K562 (cell line): Measurements from ENCODE around the gene AGK. TPM values are rescaled to one million over a fixed set of nuclear protein-coding genes. Genes with fewer than 3 reads are reported as not detected.

Source experiments
- ATAC-seq: fragments of 200-7000 bp; cut with Tn5 transposase; 3 replicates; pipeline ENCODE4 v1.9.1; 2020; ENCODE audit warnings: moderate library complexity
- BruUV-seq: library from RNA; stranded (reverse); fragments of 400-500 nt; replicated peaks from 2 replicates; lab custom pipeline; 2021; lab: Mats Ljungman, UMichigan
- CTCF ChIA-PET: fragments of 300-600 bp; formaldehyde crosslinking; extraction: SDS; loops from one replicate; lab custom pipeline; 2021; ENCODE audit warnings: low intra/inter-chr PET ratio; lab: Yijun Ruan, JAX
- POLR2A ChIA-PET: fragments of 300-600, 350-650 bp; sonication (Branson Sonifier 250); formaldehyde crosslinking; extraction: SDS; loops from one replicate; lab custom pipeline; 2021; ENCODE audit warnings: antibody characterized with exemption, inconsistent platforms; lab: Yijun Ruan, JAX
- DNase-seq, 4 experiments: peaks; one replicate each; pipeline versions ENCODE4 v3.0.0 to v3.0.0-alpha.2; 2011 to 2018; ENCODE audit warnings: low spot score in 3 of 4, mixed read lengths in 3 of 4; ENCODE audit errors: extremely low read depth in 1 of 4
- FAIRE-seq: peaks from 2 replicates; lab custom pipeline; 2011; peaks lifted over from hg19 to GRCh38; lab: Jason Lieb, UNC
- H2AFZ ChIP-seq: 2 replicates; pipeline ENCODE4 v1.6.0; 2011; ENCODE audit warnings: low read depth, low read length, control low read depth, inconsistent platforms
- H3K27ac ChIP-seq: fragments of 200-600 bp; 3 replicates; pipeline ENCODE4 v1.8.0; 2011; ENCODE audit warnings: low read depth, mild to moderate bottlenecking, control low read depth, inconsistent platforms, low read length, moderate library complexity, mixed read lengths; ENCODE audit errors: extremely low read depth
- H3K27me3 ChIP-seq, 2 experiments: fragments of 300-600 bp in 1 of 2; 2 replicates in 1 of 2; 3 replicates in 1 of 2; pipeline versions ENCODE4 v1.6.0 to v1.8.0; 2011; ENCODE audit warnings: inconsistent platforms in 2 of 2, low read length in 2 of 2, mild to moderate bottlenecking in 1 of 2, mixed read lengths in 1 of 2, moderate library complexity in 1 of 2; ENCODE audit not compliant: control insufficient read depth in 2 of 2, insufficient read depth in 2 of 2
- H3K36me3 ChIP-seq: fragments of 300-600 bp; 3 replicates; pipeline ENCODE4 v1.8.0; 2011; ENCODE audit warnings: mild to moderate bottlenecking, low read length, inconsistent platforms; ENCODE audit not compliant: control insufficient read depth, insufficient read depth
- H3K4me1 ChIP-seq, 2 experiments: fragments of 200-600 bp in 1 of 2; replicated peaks in 1 of 2; 2 replicates in 1 of 2; 3 replicates in 1 of 2; pipeline versions ENCODE4 v1.5.1 to v1.8.0; 2011; ENCODE audit warnings: inconsistent platforms in 2 of 2, low read length in 2 of 2, mild to moderate bottlenecking in 1 of 2, mixed read lengths in 1 of 2, moderate library complexity in 1 of 2; ENCODE audit not compliant: control insufficient read depth in 2 of 2, insufficient read depth in 2 of 2
- H3K4me2 ChIP-seq: 2 replicates; pipeline ENCODE4 v1.6.1; 2011; ENCODE audit warnings: low read length, control low read depth, inconsistent platforms, mixed read lengths; ENCODE audit not compliant: insufficient read depth
- H3K4me3 ChIP-seq: fragments of 200-600 bp; sonication (generic), shearing (Covaris generic); 2 replicates; pipeline ENCODE4 v1.5.1; 2016; ENCODE audit warnings: control low read depth, inconsistent platforms
- H3K79me2 ChIP-seq: fragments of 200-600 bp; 3 replicates; pipeline ENCODE4 v1.8.0; 2011; ENCODE audit warnings: low read length, inconsistent platforms; ENCODE audit not compliant: control insufficient read depth, insufficient read depth
- H3K9ac ChIP-seq, 2 experiments: 2 replicates each; pipeline versions ENCODE4 v1.6.0 to v1.6.1; 2011; ENCODE audit warnings: low read depth in 2 of 2, low read length in 2 of 2, control low read depth in 1 of 2, inconsistent platforms in 1 of 2, mild to moderate bottlenecking in 1 of 2, mixed read lengths in 1 of 2; ENCODE audit not compliant: insufficient read depth in 1 of 2
- H3K9me1 ChIP-seq: one replicate; pipeline ENCODE4 v1.6.0; 2011; ENCODE audit warnings: inconsistent platforms, mild to moderate bottlenecking, low read length, moderate library complexity; ENCODE audit not compliant: control insufficient read depth, insufficient read depth
- H3K9me3 ChIP-seq: replicated peaks from 2 replicates; pipeline ENCODE4 v1.5.1; 2011; ENCODE audit warnings: low read depth, low read length, inconsistent platforms; ENCODE audit not compliant: control insufficient read depth, insufficient read depth
- H4K20me1 ChIP-seq: replicated peaks from 2 replicates; pipeline ENCODE4 v1.6.1; 2011; ENCODE audit warnings: low read length, inconsistent platforms, mixed read lengths; ENCODE audit not compliant: control insufficient read depth, insufficient read depth
- FUS ChIP-seq: fragments of 200-400 bp; formaldehyde crosslinking; optimal IDR thresholded peaks from 2 replicates; pipeline ENCODE3; 2017; ENCODE audit warnings: low read depth, low read length
- PHTF2 ChIP-seq: fragments of 250-450 bp; sonication (Bioruptor Pico); IDR thresholded peaks from 2 replicates; pipeline ENCODE4 v1.5.0; 2021; ENCODE audit warnings: mild to moderate bottlenecking
- SNIP1 ChIP-seq: fragments of 450-650 bp; IDR thresholded peaks from 2 replicates; pipeline ENCODE4 v1.7.1; 2017; ENCODE audit warnings: low read depth, mild to moderate bottlenecking
- STAT5A ChIP-seq: IDR thresholded peaks from 2 replicates; pipeline ENCODE4 v1.6.1; 2012; ENCODE audit warnings: low read length, inconsistent platforms, borderline replicate concordance
- TGIF2 ChIP-seq: sonication (generic); formaldehyde crosslinking; IDR thresholded peaks from 2 replicates; pipeline ENCODE4 v1.8.1; 2022; ENCODE audit warnings: mild to moderate bottlenecking, missing genetic modification reagents, moderate library complexity
- TSC22D4 ChIP-seq: fragments of 450-650 bp; IDR thresholded peaks from 2 replicates; pipeline ENCODE4 v1.6.1; 2016; ENCODE audit warnings: missing genetic modification characterization, missing biosample characterization, control low read depth
- WGBS: fragments of 100-300 bp; shearing (Covaris generic); methylation state at CpG from one replicate; pipeline ENCODE4 v1.1.6; 2016; ENCODE audit warnings: low coverage, mixed read lengths; ENCODE audit not compliant: insufficient coverage; ENCODE audit errors: missing lambda C conversion rate; 5-methylcytosine and 5-hydroxymethylcytosine counted together
- in situ Hi-C: fragments of 300-500 bp; cut with MboI; formaldehyde crosslinking; loops from 4 replicates; pipeline ENCODE4 v1.15.0; 2018; ENCODE audit warnings: inconsistent platforms, mixed read lengths
- intact Hi-C: fragments of 100-400 bp; cut with micrococcal nuclease; formaldehyde crosslinking; loops from 2 replicates; pipeline ENCODE4 v1.14.2; 2022
- polyA plus RNA-seq, 8 experiments: library from polyadenylated mRNA; depleted of rRNA in 4 of 8; stranded (reverse) in 5 of 8; unstranded in 3 of 8; fragments of >200 nt; fragmentation: Nextera tagmentation in 2 of 8; fragmentation: Illumina TruSeq in 1 of 8; extraction: Ambion mirVana in 2 of 8; extraction: Trizol in 1 of 8; gene quantifications; 2 replicates each; pipeline versions ENCODE4 v1.2.1 to v1.2.3, GENCODE V29; 2011 to 2014; ENCODE audit warnings: inconsistent platforms in 1 of 8, missing spikeins in 1 of 8
- total RNA-seq, 7 experiments: library from RNA; depleted of rRNA in 6 of 7; stranded (reverse); fragments of >200 nt in 6 of 7; fragmentation: Illumina TruSeq in 2 of 7; extraction: Trizol in 2 of 7; gene quantifications; 2 replicates each; pipeline versions ENCODE4 v1.2.1 to v1.2.3, GENCODE V29; 2011 to 2021; ENCODE audit warnings: low replicate concordance in 1 of 7
- TF ChIP-seq, protein P1 (sequence below): fragments of 250-450 bp; sonication (Bioruptor Pico); IDR thresholded peaks from 2 replicates; pipeline ENCODE4 v1.8.0; 2021; ENCODE audit warnings: moderate library complexity, mild to moderate bottlenecking, inconsistent platforms
- TF ChIP-seq, protein P2 (sequence below): fragments of 450-650 bp; IDR thresholded peaks from 2 replicates; pipeline ENCODE4 v1.6.1; 2016; ENCODE audit warnings: low read depth
- TF ChIP-seq, protein P3 (sequence below): sonication (generic); formaldehyde crosslinking; IDR thresholded peaks from 2 replicates; pipeline ENCODE4 v1.4.0; 2020; ENCODE audit warnings: mild to moderate bottlenecking, missing genetic modification reagents

AGK gene
- total and polyA plus RNA-seq, 9 of the 15 experiments (the other 6 are each of a cell fraction or from before 2014, with no cell fraction given) = 50.7 to 128 (median 71.8) TPM

- Histone ChIP-seq H3K27me3 (no peaks in the 10 kb centered on the region), H3K4me3 (no peak overlapping the region), H3K4me2 (no peak overlapping the region), H3K9me3 (no peaks in the 10 kb centered on the region), H2AFZ (no peak overlapping the region), H3K9me1 (no peaks in the 10 kb centered on the region), H3K36me3 (peaks cover 45% of the 10 kb centered on the region; the same call in 2 of the 3 replicates), H3K79me2 (no peaks in the 10 kb centered on the region), H3K4me1 (no peaks in the 10 kb centered on the region), H3K9ac (no peak overlapping the region), H3K27ac (no peak overlapping the region), H4K20me1 (no peaks in the 10 kb centered on the region)
- WGBS = 61% methylated on average over 4 of the region's 4 CpGs
- POLR2A ChIA-PET = interaction anchor here (1.1 kb wide), 1 partner anchor 11 kb away, joined by 5 read pairs; no protein-coding TSS in a partner anchor
- no peak for DNase-seq
- intact Hi-C loops (no loop called here), in situ Hi-C loops (no loop called here)
- ATAC-seq = no peak
- CTCF ChIA-PET = no interaction called here
- BruUV-seq = no TSS peak
- no peak for FAIRE-seq
- TF ChIP-seq, protein P1, sequence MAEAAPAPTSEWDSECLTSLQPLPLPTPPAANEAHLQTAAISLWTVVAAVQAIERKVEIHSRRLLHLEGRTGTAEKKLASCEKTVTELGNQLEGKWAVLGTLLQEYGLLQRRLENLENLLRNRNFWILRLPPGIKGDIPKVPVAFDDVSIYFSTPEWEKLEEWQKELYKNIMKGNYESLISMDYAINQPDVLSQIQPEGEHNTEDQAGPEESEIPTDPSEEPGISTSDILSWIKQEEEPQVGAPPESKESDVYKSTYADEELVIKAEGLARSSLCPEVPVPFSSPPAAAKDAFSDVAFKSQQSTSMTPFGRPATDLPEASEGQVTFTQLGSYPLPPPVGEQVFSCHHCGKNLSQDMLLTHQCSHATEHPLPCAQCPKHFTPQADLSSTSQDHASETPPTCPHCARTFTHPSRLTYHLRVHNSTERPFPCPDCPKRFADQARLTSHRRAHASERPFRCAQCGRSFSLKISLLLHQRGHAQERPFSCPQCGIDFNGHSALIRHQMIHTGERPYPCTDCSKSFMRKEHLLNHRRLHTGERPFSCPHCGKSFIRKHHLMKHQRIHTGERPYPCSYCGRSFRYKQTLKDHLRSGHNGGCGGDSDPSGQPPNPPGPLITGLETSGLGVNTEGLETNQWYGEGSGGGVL = no peak
- TF ChIP-seq, protein P2, sequence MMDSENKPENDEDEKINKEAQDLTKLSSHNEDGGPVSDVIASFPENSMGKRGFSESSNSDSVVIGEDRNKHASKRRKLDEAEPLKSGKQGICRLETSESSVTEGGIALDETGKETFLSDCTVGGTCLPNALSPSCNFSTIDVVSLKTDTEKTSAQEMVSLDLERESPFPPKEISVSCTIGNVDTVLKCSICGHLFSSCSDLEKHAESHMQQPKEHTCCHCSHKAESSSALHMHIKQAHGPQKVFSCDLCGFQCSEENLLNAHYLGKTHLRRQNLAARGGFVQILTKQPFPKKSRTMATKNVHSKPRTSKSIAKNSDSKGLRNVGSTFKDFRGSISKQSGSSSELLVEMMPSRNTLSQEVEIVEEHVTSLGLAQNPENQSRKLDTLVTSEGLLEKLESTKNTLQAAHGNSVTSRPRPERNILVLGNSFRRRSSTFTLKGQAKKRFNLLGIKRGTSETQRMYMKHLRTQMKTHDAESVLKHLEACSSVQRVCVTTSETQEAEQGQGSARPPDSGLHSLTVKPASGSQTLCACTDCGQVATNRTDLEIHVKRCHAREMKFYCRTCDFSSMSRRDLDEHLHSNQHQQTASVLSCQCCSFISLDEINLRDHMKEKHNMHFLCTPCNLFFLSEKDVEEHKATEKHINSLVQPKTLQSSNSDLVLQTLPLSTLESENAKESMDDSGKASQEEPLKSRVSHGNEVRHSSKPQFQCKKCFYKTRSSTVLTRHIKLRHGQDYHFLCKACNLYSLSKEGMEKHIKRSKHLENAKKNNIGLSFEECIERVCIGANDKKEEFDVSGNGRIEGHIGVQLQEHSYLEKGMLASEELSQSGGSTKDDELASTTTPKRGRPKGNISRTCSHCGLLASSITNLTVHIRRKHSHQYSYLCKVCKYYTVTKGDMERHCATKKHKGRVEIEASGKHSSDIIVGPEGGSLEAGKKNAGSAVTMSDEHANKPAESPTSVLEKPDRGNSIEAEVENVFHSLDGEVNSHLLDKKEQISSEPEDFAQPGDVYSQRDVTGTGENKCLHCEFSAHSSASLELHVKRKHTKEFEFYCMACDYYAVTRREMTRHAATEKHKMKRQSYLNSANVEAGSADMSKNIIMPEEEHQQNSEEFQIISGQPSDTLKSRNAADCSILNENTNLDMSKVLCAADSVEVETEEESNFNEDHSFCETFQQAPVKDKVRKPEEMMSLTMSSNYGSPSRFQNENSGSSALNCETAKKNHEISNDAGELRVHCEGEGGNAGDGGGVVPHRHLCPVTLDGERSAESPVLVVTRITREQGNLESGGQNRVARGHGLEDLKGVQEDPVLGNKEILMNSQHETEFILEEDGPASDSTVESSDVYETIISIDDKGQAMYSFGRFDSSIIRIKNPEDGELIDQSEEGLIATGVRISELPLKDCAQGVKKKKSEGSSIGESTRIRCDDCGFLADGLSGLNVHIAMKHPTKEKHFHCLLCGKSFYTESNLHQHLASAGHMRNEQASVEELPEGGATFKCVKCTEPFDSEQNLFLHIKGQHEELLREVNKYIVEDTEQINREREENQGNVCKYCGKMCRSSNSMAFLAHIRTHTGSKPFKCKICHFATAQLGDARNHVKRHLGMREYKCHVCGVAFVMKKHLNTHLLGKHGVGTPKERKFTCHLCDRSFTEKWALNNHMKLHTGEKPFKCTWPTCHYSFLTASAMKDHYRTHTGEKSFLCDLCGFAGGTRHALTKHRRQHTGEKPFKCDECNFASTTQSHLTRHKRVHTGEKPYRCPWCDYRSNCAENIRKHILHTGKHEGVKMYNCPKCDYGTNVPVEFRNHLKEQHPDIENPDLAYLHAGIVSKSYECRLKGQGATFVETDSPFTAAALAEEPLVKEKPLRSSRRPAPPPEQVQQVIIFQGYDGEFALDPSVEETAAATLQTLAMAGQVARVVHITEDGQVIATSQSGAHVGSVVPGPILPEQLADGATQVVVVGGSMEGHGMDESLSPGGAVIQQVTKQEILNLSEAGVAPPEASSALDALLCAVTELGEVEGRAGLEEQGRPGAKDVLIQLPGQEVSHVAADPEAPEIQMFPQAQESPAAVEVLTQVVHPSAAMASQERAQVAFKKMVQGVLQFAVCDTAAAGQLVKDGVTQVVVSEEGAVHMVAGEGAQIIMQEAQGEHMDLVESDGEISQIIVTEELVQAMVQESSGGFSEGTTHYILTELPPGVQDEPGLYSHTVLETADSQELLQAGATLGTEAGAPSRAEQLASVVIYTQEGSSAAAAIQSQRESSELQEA = no peak
- no peak for TF ChIP-seq PHTF2
- TF ChIP-seq STAT5A = no peak
- no peak for TF ChIP-seq FUS
- TF ChIP-seq TSC22D4 = no peak
- no peak for TF ChIP-seq SNIP1
- TF ChIP-seq, protein P3, sequence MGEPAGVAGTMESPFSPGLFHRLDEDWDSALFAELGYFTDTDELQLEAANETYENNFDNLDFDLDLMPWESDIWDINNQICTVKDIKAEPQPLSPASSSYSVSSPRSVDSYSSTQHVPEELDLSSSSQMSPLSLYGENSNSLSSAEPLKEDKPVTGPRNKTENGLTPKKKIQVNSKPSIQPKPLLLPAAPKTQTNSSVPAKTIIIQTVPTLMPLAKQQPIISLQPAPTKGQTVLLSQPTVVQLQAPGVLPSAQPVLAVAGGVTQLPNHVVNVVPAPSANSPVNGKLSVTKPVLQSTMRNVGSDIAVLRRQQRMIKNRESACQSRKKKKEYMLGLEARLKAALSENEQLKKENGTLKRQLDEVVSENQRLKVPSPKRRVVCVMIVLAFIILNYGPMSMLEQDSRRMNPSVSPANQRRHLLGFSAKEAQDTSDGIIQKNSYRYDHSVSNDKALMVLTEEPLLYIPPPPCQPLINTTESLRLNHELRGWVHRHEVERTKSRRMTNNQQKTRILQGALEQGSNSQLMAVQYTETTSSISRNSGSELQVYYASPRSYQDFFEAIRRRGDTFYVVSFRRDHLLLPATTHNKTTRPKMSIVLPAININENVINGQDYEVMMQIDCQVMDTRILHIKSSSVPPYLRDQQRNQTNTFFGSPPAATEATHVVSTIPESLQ (CRISPR knock-in tag) = no peak
- TF ChIP-seq TGIF2 (CRISPR knock-in tag) = no peak
Measured at GRCh38 chr7:141600168-141601006, 49.2 kb downstream of the AGK start.
